GM10266 (cell line): ENCODE results near the gene DBNDD2.

ENCODE experiments used
- DNase-seq: peaks from one replicate; pipeline ENCODE4 v3.0.0; 2012; ENCODE audit errors: extremely low spot score
- TF ChIP-seq, protein P1 (sequence below): IDR thresholded peaks from 2 replicates; pipeline ENCODE4 v1.5.1; 2012; ENCODE audit warnings: mild to moderate bottlenecking, low read depth; ENCODE audit not compliant: control insufficient read depth, insufficient read depth; ENCODE audit errors: missing control alignments

The DBNDD2 gene

DNA sequence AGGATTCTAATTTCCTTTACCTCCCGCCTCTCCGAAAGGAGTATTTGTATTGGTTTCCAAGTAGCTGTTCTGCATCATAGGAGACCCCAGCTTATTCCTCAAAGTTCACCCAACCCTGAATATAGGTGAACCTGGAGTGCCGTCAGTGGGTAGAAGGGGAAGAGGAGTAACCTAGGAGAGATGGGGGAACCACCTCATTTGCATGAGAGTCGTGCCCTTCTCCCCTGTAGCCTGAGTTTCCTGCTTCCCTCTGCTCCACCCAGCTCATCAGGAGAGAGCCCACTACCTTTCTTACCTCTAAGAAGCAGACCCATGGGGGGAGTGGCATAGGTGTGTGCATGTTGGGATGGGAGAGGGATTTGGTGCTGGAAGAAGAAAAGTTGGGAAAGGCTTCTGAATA lies 44.1 kb downstream of the DBNDD2 start:
- TF ChIP-seq, protein P1, sequence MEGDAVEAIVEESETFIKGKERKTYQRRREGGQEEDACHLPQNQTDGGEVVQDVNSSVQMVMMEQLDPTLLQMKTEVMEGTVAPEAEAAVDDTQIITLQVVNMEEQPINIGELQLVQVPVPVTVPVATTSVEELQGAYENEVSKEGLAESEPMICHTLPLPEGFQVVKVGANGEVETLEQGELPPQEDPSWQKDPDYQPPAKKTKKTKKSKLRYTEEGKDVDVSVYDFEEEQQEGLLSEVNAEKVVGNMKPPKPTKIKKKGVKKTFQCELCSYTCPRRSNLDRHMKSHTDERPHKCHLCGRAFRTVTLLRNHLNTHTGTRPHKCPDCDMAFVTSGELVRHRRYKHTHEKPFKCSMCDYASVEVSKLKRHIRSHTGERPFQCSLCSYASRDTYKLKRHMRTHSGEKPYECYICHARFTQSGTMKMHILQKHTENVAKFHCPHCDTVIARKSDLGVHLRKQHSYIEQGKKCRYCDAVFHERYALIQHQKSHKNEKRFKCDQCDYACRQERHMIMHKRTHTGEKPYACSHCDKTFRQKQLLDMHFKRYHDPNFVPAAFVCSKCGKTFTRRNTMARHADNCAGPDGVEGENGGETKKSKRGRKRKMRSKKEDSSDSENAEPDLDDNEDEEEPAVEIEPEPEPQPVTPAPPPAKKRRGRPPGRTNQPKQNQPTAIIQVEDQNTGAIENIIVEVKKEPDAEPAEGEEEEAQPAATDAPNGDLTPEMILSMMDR = no peak
- DNase-seq = no peak

DNA sequence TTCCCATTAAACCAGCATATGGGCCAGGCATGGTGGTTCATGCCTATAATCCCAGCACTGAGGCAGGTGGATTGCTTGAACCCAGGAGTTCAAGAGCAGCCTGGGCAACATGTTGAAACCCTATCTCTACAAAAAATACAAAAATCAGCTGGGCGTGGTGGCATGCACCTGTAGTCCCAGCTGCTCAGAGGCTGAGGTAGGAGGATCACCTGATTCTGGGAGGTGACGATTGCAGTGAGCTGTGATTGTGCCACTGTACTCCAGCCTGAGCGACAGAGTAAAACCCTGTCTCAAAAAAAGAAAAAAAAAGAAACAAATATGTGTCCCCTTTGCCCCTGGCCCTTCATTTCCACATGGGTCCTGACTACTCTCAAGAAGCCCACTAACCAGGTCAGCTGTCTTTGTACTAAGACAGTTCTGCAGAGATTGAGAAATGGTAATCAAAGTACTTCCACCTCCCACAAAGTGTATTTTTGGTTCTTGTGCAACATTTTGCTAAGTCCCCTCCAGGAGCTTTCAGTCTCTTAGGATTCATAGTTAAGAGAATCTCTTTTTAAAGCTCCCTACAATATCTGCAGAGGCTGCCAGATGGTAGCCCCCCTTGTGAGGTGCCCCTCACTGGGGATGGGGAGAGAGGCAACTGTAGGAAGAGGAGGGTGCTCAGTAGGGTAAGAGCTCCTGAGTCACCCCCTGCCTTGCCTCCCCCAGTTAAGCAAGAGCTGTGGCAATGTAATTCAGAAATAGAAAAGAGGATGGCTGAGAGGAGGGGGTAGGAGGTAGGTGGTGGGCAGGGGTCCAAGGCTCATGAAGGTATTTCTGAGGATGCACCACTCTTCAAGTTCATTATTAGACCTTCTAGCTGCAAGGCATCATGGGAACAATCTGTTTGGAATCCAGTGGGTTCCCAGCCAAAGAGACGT lies 44.9 kb downstream of the DBNDD2 start:
- no peak for DNase-seq
- TF ChIP-seq, protein P1 = no peak

DNA sequence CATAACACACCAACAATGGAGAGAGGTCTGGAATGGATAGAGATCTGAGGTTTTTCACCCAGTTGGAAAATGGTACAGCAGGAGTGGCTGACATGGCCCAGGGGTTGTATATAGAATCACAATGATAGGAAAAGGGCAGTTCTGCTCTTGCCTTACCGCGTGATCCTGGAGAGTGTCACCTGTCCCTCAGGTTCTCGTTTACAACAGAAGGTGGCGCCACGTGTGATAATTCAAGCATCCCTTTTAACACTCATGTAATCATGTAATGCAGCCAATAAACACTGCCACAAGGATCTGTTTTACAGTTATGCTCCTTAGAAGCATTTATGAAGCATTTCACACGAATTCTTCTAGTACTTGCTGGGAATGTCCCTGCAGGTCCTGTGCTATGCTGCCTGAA lies 48.5 kb downstream of the DBNDD2 start:
- no peak for DNase-seq
- TF ChIP-seq, protein P1 = peak; percentile 53

DNA sequence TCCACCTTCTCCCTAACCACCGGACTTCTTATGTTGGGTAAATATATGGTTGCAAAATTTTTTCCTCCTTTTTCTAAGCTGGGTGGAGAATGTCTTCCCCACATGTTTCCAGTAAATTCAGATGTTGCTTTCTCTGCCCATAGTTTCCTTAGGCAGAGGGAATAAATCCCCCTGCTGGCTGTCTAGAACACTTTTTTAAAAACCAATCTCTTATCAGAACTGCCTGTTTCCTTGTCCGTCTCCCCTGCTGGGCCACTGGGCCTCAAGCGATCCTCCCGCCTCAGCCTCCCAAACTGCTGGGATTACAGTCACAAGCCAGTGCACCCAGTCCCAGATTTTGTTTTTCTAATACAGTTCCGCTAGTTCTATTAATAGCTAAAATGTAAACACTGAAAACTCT lies 51.5 kb downstream of the DBNDD2 start:
- TF ChIP-seq, protein P1 = no peak
- DNase-seq = no peak
